Lower leg skin (tissue), 3 donors: Measurements from ENCODE around the gene TNPO1.

Experiments used
- CTCF ChIP-seq, 3 donors: fragments of 450-650 bp; IDR thresholded peaks; one replicate each; pipeline ENCODE4 v1.5.1; 2016; ENCODE audit warnings: antibody characterized with exemption in 3 of 3, mild to moderate bottlenecking in 3 of 3, moderate library complexity in 2 of 3
- POLR2A ChIP-seq, 2 donors: fragments of 450-650 bp; IDR thresholded peaks; one replicate each; pipeline ENCODE4 v1.6.1; 2016 to 2017; ENCODE audit warnings: antibody characterized with exemption in 2 of 2, mild to moderate bottlenecking in 1 of 2, moderate library complexity in 1 of 2

DNA sequence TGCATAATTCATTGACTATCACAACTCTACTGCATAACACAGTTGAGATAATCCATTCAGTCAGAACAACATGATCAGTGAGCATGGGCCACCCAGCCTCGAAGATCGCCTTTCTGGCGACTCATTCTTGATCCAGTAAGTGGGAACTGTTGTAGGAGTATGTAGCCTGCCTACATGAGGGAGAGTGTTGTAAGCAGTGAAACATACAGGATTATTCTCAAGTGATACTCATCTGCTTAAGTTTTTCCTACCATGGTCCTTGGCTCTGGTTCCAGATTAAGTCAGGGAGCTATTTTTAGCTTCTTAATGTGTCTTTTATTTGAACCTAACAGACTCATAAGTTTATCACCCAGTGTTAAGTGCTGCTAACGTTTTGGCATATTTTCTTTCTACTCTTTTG is 44.0 kb downstream of the TNPO1 start:
- TF ChIP-seq POLR2A (IDR thresholded peaks at IDR 0.05): no peak
- TF ChIP-seq CTCF (IDR thresholded peaks at IDR 0.05): no peak
